K562 (cell line): Measurements from ENCODE around the gene TLL1. TPM values are rescaled to one million over a fixed set of nuclear protein-coding genes. Genes with fewer than 3 reads are reported as not detected.

Source experiments
- ATAC-seq: fragments of 200-7000 bp; cut with Tn5 transposase; 3 replicates; pipeline ENCODE4 v1.9.1; 2020; ENCODE audit warnings: moderate library complexity
- BruUV-seq: library from RNA; stranded (reverse); fragments of 400-500 nt; replicated peaks from 2 replicates; lab custom pipeline; 2021; lab: Mats Ljungman, UMichigan
- CTCF ChIA-PET: fragments of 300-600 bp; formaldehyde crosslinking; extraction: SDS; loops from one replicate; lab custom pipeline; 2021; ENCODE audit warnings: low intra/inter-chr PET ratio; lab: Yijun Ruan, JAX
- POLR2A ChIA-PET: fragments of 300-600, 350-650 bp; sonication (Branson Sonifier 250); formaldehyde crosslinking; extraction: SDS; loops from one replicate; lab custom pipeline; 2021; ENCODE audit warnings: antibody characterized with exemption, inconsistent platforms; lab: Yijun Ruan, JAX
- DNase-seq, 4 experiments: peaks; one replicate each; pipeline versions ENCODE4 v3.0.0 to v3.0.0-alpha.2; 2011 to 2018; ENCODE audit warnings: low spot score in 3 of 4, mixed read lengths in 3 of 4; ENCODE audit errors: extremely low read depth in 1 of 4
- FAIRE-seq: peaks from 2 replicates; lab custom pipeline; 2011; peaks lifted over from hg19 to GRCh38; lab: Jason Lieb, UNC
- H2AFZ ChIP-seq: 2 replicates; pipeline ENCODE4 v1.6.0; 2011; ENCODE audit warnings: low read depth, low read length, control low read depth, inconsistent platforms
- H3K27ac ChIP-seq: fragments of 200-600 bp; 3 replicates; pipeline ENCODE4 v1.8.0; 2011; ENCODE audit warnings: low read depth, mild to moderate bottlenecking, control low read depth, inconsistent platforms, low read length, moderate library complexity, mixed read lengths; ENCODE audit errors: extremely low read depth
- H3K27me3 ChIP-seq, 2 experiments: fragments of 300-600 bp in 1 of 2; 2 replicates in 1 of 2; 3 replicates in 1 of 2; pipeline versions ENCODE4 v1.6.0 to v1.8.0; 2011; ENCODE audit warnings: inconsistent platforms in 2 of 2, low read length in 2 of 2, mild to moderate bottlenecking in 1 of 2, mixed read lengths in 1 of 2, moderate library complexity in 1 of 2; ENCODE audit not compliant: control insufficient read depth in 2 of 2, insufficient read depth in 2 of 2
- H3K36me3 ChIP-seq: fragments of 300-600 bp; 3 replicates; pipeline ENCODE4 v1.8.0; 2011; ENCODE audit warnings: mild to moderate bottlenecking, low read length, inconsistent platforms; ENCODE audit not compliant: control insufficient read depth, insufficient read depth
- H3K4me1 ChIP-seq, 2 experiments: fragments of 200-600 bp in 1 of 2; replicated peaks in 1 of 2; 2 replicates in 1 of 2; 3 replicates in 1 of 2; pipeline versions ENCODE4 v1.5.1 to v1.8.0; 2011; ENCODE audit warnings: inconsistent platforms in 2 of 2, low read length in 2 of 2, mild to moderate bottlenecking in 1 of 2, mixed read lengths in 1 of 2, moderate library complexity in 1 of 2; ENCODE audit not compliant: control insufficient read depth in 2 of 2, insufficient read depth in 2 of 2
- H3K4me2 ChIP-seq: 2 replicates; pipeline ENCODE4 v1.6.1; 2011; ENCODE audit warnings: low read length, control low read depth, inconsistent platforms, mixed read lengths; ENCODE audit not compliant: insufficient read depth
- H3K4me3 ChIP-seq: fragments of 200-600 bp; sonication (generic), shearing (Covaris generic); 2 replicates; pipeline ENCODE4 v1.5.1; 2016; ENCODE audit warnings: control low read depth, inconsistent platforms
- H3K79me2 ChIP-seq: fragments of 200-600 bp; 3 replicates; pipeline ENCODE4 v1.8.0; 2011; ENCODE audit warnings: low read length, inconsistent platforms; ENCODE audit not compliant: control insufficient read depth, insufficient read depth
- H3K9ac ChIP-seq, 2 experiments: 2 replicates each; pipeline versions ENCODE4 v1.6.0 to v1.6.1; 2011; ENCODE audit warnings: low read depth in 2 of 2, low read length in 2 of 2, control low read depth in 1 of 2, inconsistent platforms in 1 of 2, mild to moderate bottlenecking in 1 of 2, mixed read lengths in 1 of 2; ENCODE audit not compliant: insufficient read depth in 1 of 2
- H3K9me1 ChIP-seq: one replicate; pipeline ENCODE4 v1.6.0; 2011; ENCODE audit warnings: inconsistent platforms, mild to moderate bottlenecking, low read length, moderate library complexity; ENCODE audit not compliant: control insufficient read depth, insufficient read depth
- H3K9me3 ChIP-seq: replicated peaks from 2 replicates; pipeline ENCODE4 v1.5.1; 2011; ENCODE audit warnings: low read depth, low read length, inconsistent platforms; ENCODE audit not compliant: control insufficient read depth, insufficient read depth
- H4K20me1 ChIP-seq: replicated peaks from 2 replicates; pipeline ENCODE4 v1.6.1; 2011; ENCODE audit warnings: low read length, inconsistent platforms, mixed read lengths; ENCODE audit not compliant: control insufficient read depth, insufficient read depth
- BCOR ChIP-seq: fragments of 450-650 bp; IDR thresholded peaks from 2 replicates; pipeline ENCODE4 v1.6.1; 2016
- FOXK1 ChIP-seq: sonication (generic); formaldehyde crosslinking; IDR thresholded peaks from 2 replicates; pipeline ENCODE4 v1.8.0; 2022; ENCODE audit warnings: missing genetic modification reagents, mild to moderate bottlenecking, borderline replicate concordance
- MAFK ChIP-seq: IDR thresholded peaks from 2 replicates; pipeline ENCODE4 v1.6.1; 2011; ENCODE audit warnings: low read length, improper control_type of control experiment
- NFATC3 ChIP-seq: fragments of 450-650 bp; IDR thresholded peaks from 2 replicates; pipeline ENCODE4 v1.6.1; 2017; ENCODE audit warnings: mild to moderate bottlenecking
- PRMT5 ChIP-seq: sonication (generic); formaldehyde crosslinking; IDR thresholded peaks from 2 replicates; pipeline ENCODE4 v1.5.0; 2020; ENCODE audit warnings: missing genetic modification reagents
- WHSC1 ChIP-seq: IDR thresholded peaks from one replicate; pipeline ENCODE4 v1.6.1; 2012; ENCODE audit warnings: low read length, control low read depth, inconsistent platforms
- ZBTB40 ChIP-seq, 2 experiments: fragments of 450-650 bp in 1 of 2; sonication (generic) in 1 of 2; formaldehyde crosslinking in 1 of 2; IDR thresholded peaks; 2 replicates each; pipeline versions ENCODE4 v1.7.1 to v1.9.0; 2016 to 2022; ENCODE audit warnings: inconsistent platforms in 1 of 2, mild to moderate bottlenecking in 1 of 2, missing genetic modification reagents in 1 of 2
- ZNF23 ChIP-seq: fragments of 250-450 bp; sonication (Bioruptor Pico); IDR thresholded peaks from 2 replicates; pipeline ENCODE4 v1.4.0; 2020; ENCODE audit warnings: mild to moderate bottlenecking
- ZNF609 ChIP-seq: sonication (generic); formaldehyde crosslinking; IDR thresholded peaks from 2 replicates; pipeline ENCODE4 v1.8.1; 2023; ENCODE audit warnings: missing genetic modification reagents, mild to moderate bottlenecking, borderline replicate concordance
- WGBS: fragments of 100-300 bp; shearing (Covaris generic); methylation state at CpG from one replicate; pipeline ENCODE4 v1.1.6; 2016; ENCODE audit warnings: low coverage, mixed read lengths; ENCODE audit not compliant: insufficient coverage; ENCODE audit errors: missing lambda C conversion rate; 5-methylcytosine and 5-hydroxymethylcytosine counted together
- in situ Hi-C: fragments of 300-500 bp; cut with MboI; formaldehyde crosslinking; loops from 4 replicates; pipeline ENCODE4 v1.15.0; 2018; ENCODE audit warnings: inconsistent platforms, mixed read lengths
- intact Hi-C: fragments of 100-400 bp; cut with micrococcal nuclease; formaldehyde crosslinking; loops from 2 replicates; pipeline ENCODE4 v1.14.2; 2022
- polyA plus RNA-seq, 8 experiments: library from polyadenylated mRNA; depleted of rRNA in 4 of 8; stranded (reverse) in 5 of 8; unstranded in 3 of 8; fragments of >200 nt; fragmentation: Nextera tagmentation in 2 of 8; fragmentation: Illumina TruSeq in 1 of 8; extraction: Ambion mirVana in 2 of 8; extraction: Trizol in 1 of 8; gene quantifications; 2 replicates each; pipeline versions ENCODE4 v1.2.1 to v1.2.3, GENCODE V29; 2011 to 2014; ENCODE audit warnings: inconsistent platforms in 1 of 8, missing spikeins in 1 of 8
- total RNA-seq, 7 experiments: library from RNA; depleted of rRNA in 6 of 7; stranded (reverse); fragments of >200 nt in 6 of 7; fragmentation: Illumina TruSeq in 2 of 7; extraction: Trizol in 2 of 7; gene quantifications; 2 replicates each; pipeline versions ENCODE4 v1.2.1 to v1.2.3, GENCODE V29; 2011 to 2021; ENCODE audit warnings: low replicate concordance in 1 of 7

Gene TLL1
- total and polyA plus RNA-seq, 9 of the 15 experiments (the other 6 are each of a cell fraction or from before 2014, with no cell fraction given), result not detected

- no TSS peak for BruUV-seq
- no peak for DNase-seq
- Histone ChIP-seq H3K4me3 (no peak overlapping the region), H3K27ac (no peak overlapping the region), H3K9me1 (no peaks in the 10 kb centered on the region), H3K27me3 (no peaks in the 10 kb centered on the region), H3K4me2 (no peak overlapping the region), H3K79me2 (no peaks in the 10 kb centered on the region), H3K36me3 (no peaks in the 10 kb centered on the region), H2AFZ (no peak overlapping the region), H3K9ac (no peak overlapping the region), H3K4me1 (no peaks in the 10 kb centered on the region), H3K9me3 (no peaks in the 10 kb centered on the region), H4K20me1 (no peaks in the 10 kb centered on the region)
- in situ Hi-C loops (no loop called here), intact Hi-C loops (no loop called here)
- CTCF ChIA-PET, result no interaction called here
- ATAC-seq, result no peak
- 0% methylated on average over 3 of the region's 3 CpGs for WGBS
- no peak for FAIRE-seq
- POLR2A ChIA-PET, result interaction anchor here (0.5 kb wide), 1 partner anchor 254 kb away, joined by 4 read pairs; no protein-coding TSS in a partner anchor
- no peak for TF ChIP-seq FOXK1 (CRISPR knock-in tag)
- no peak for TF ChIP-seq ZNF23 (CRISPR knock-in tag)
- TF ChIP-seq ZBTB40 (IDR thresholded peaks at IDR 0.05), result no peak
- TF ChIP-seq ZBTB40 (CRISPR knock-in tag; IDR thresholded peaks at IDR 0.05), result no peak
- no peak for TF ChIP-seq ZNF609 (CRISPR knock-in tag)
- no peak for TF ChIP-seq WHSC1
- TF ChIP-seq MAFK, result no peak
- TF ChIP-seq BCOR, result no peak
- TF ChIP-seq NFATC3, result no peak
- TF ChIP-seq PRMT5, result no peak
Measured at GRCh38 chr4:165971446-165971845, 98.4 kb downstream of the TLL1 start.
